Panc1 (cell line): ENCODE measurements around the gene ASPSCR1. TPM values are rescaled to one million over a fixed set of nuclear protein-coding genes. Genes with fewer than 3 reads are reported as not detected.

Experiments used
- ATAC-seq: fragments of 200-7000 bp; cut with Tn5 transposase; 2 replicates; pipeline ENCODE4 v1.9.1; 2020; ENCODE audit warnings: mild to moderate bottlenecking, moderate library complexity
- BruUV-seq: library from RNA; stranded (reverse); fragments of 400-500 nt; replicated peaks from 2 replicates; lab custom pipeline; 2021; lab: Mats Ljungman, UMichigan
- CTCF ChIA-PET: fragments of 300-600 bp; sonication (Branson Sonifier 250); formaldehyde crosslinking; loops from one replicate; lab custom pipeline; 2022; ENCODE audit warnings: antibody characterized with exemption; lab: Charles Lee
- POLR2A ChIA-PET: fragments of 300-600 bp; sonication (Branson Sonifier 250); formaldehyde crosslinking; loops from one replicate; lab custom pipeline; 2022; ENCODE audit warnings: antibody characterized with exemption; lab: Charles Lee
- DNase-seq: peaks from one replicate; pipeline ENCODE4 v3.0.0-alpha.2; 2010; ENCODE audit warnings: low read depth, low spot score
- H3K27ac ChIP-seq: 2 replicates; pipeline ENCODE4 v1.5.1; 2011; ENCODE audit warnings: mild to moderate bottlenecking, low read length, inconsistent platforms
- H3K27me3 ChIP-seq: fragments of 200-500 bp; sonication (Bioruptor generic); 2 replicates; pipeline ENCODE4 v1.6.0; 2014; ENCODE audit warnings: low read length, inconsistent platforms; ENCODE audit not compliant: control insufficient read depth, insufficient read depth
- H3K36me3 ChIP-seq: fragments of 200-500 bp; sonication (Bioruptor generic); 2 replicates; pipeline ENCODE4 v1.5.1; 2014; ENCODE audit warnings: inconsistent platforms, mild to moderate bottlenecking, low read length, moderate library complexity; ENCODE audit not compliant: control insufficient read depth, insufficient read depth
- H3K4me1 ChIP-seq: 2 replicates; pipeline ENCODE4 v1.5.1; 2011; ENCODE audit warnings: inconsistent platforms, mild to moderate bottlenecking, low read length, moderate library complexity; ENCODE audit not compliant: control insufficient read depth, insufficient read depth
- H3K4me3 ChIP-seq, 2 experiments: 2 replicates each; pipeline ENCODE4 v1.5.1; 2011 to 2012; ENCODE audit warnings: low read depth in 2 of 2, low read length in 2 of 2, mild to moderate bottlenecking in 2 of 2, inconsistent platforms in 1 of 2, moderate library complexity in 1 of 2
- H3K9me3 ChIP-seq: fragments of 200-500 bp; sonication (Bioruptor generic); 2 replicates; pipeline ENCODE4 v1.5.1; 2014; ENCODE audit warnings: low read depth, mild to moderate bottlenecking, inconsistent platforms, low read length, moderate library complexity; ENCODE audit not compliant: control insufficient read depth, insufficient read depth
- CTCF ChIP-seq: fragments of 450-650 bp; IDR thresholded peaks from 2 replicates; pipeline ENCODE4 v1.5.1; 2017; ENCODE audit warnings: mild to moderate bottlenecking
- POLR2AphosphoS5 ChIP-seq: IDR thresholded peaks from 2 replicates; pipeline ENCODE4 v1.6.1; 2012; ENCODE audit warnings: mild to moderate bottlenecking, low read depth, low read length, moderate library complexity
- REST ChIP-seq, 2 experiments: IDR thresholded peaks; 2 replicates each; pipeline ENCODE4 v1.6.1; 2011 to 2012; ENCODE audit warnings: low read depth in 2 of 2, control low read depth in 1 of 2, low read length in 1 of 2, mild to moderate bottlenecking in 1 of 2, moderate library complexity in 1 of 2; ENCODE audit not compliant: insufficient read depth in 1 of 2
- SIN3A ChIP-seq: IDR thresholded peaks from 2 replicates; pipeline ENCODE4 v1.6.1; 2012; ENCODE audit warnings: low read depth, mild to moderate bottlenecking, low read length, moderate library complexity, borderline replicate concordance; ENCODE audit not compliant: insufficient read depth
- TCF7L2 ChIP-seq: IDR thresholded peaks from 2 replicates; pipeline ENCODE4 v1.6.1; 2011; ENCODE audit warnings: mild to moderate bottlenecking, low read depth, low read length, inconsistent platforms
- in situ Hi-C: cut with HindIII; loops from 2 replicates; pipeline ENCODE4 v1.10.0; 2016; ENCODE audit warnings: low sequenced_read_pairs, low pct_unique_long_range_greater_than_20kb
- intact Hi-C: fragments of 100-400 bp; cut with micrococcal nuclease; formaldehyde crosslinking; loops from one replicate; pipeline ENCODE4 v1.10.0; 2022; ENCODE audit not compliant: unreplicated experiment
- total RNA-seq: library from RNA; stranded (reverse); gene quantifications from one replicate; pipeline ENCODE4 v1.2.1, GENCODE V29; 2021; ENCODE audit not compliant: unreplicated experiment

ASPSCR1 gene
- total RNA-seq, 1 experiment from 2014 or later: 64.7 TPM

GRCh38 chr17:82018152-82018988 lies 40.9 kb downstream of the ASPSCR1 start:
- TSS peak; percentile 86 for BruUV-seq
- Histone ChIP-seq H3K9me3 (no peaks in the 10 kb centered on the region), H3K36me3 (no peaks in the 10 kb centered on the region; the same call in 1 of the 2 replicates), H3K27me3 (no peaks in the 10 kb centered on the region), H3K4me1 (peaks cover 30% of the 10 kb centered on the region), H3K27ac (0 out of 2 replicates have a peak overlapping the region, but pooled peaks have one; percentile 23), H3K4me3 (no peak overlapping the region)
- ChIA-PET POLR2A (interaction anchor here (0.6 kb wide), 1 partner anchor 18 kb away, joined by 3 read pairs; no protein-coding TSS in a partner anchor), CTCF (interaction anchor here (5.3 kb wide), 1 partner anchor 57 kb away, joined by 37 read pairs; the partner anchor contains the start of gene NOTUM)
- in situ Hi-C loops: no loop called here
- intact Hi-C loops: no loop called here
- ATAC-seq: no peak
- no peak for DNase-seq
- TF ChIP-seq POLR2AphosphoS5 (peak; percentile 31; the same call in 1 of the 2 replicates), REST (IDR thresholded peaks at IDR 0.05; ENCODE audit: insufficient read depth in 1 of 2, low read depth in 2 of 2, low read length in 1 of 2) (no peak), SIN3A (no peak), CTCF (no peak), TCF7L2 (peak; percentile 83)

- in situ Hi-C loops: no loop called here
- POLR2A ChIA-PET: interaction anchor here (0.5 to 0.7 kb wide), 3 partner anchors 17 to 149 kb away, joined by 3 to 4 read pairs (median 3); no protein-coding TSS in a partner anchor
- intact Hi-C loops: no loop called here
These were observed 41.7 kb downstream of the ASPSCR1 start for GRCh38 chr17:82018989-82019689.

More at GRCh38 chr17:82018989-82019689, 41.7 kb downstream of the ASPSCR1 start:
- H3K36me3 ChIP-seq: no peaks in the 10 kb centered on the region; the same call in 1 of the 2 replicates
- CTCF ChIA-PET: interaction anchor here (0.5 to 5.3 kb wide), 4 partner anchors 19 to 58 kb away, joined by 3 to 37 read pairs (median 4); partner anchors contain the start of genes DCXR and NOTUM
- H3K9me3 ChIP-seq: no peaks in the 10 kb centered on the region
- ATAC-seq: no peak
- no TSS peak for BruUV-seq
- DNase-seq: no peak
- H3K27ac ChIP-seq: 0 out of 2 replicates have a peak overlapping the region, but pooled peaks have one; percentile 23
- no peak for TF ChIP-seq CTCF
- no peak for TF ChIP-seq SIN3A
- no peak for TF ChIP-seq POLR2AphosphoS5
- no peak for TF ChIP-seq REST (IDR thresholded peaks at IDR 0.05; ENCODE audit: insufficient read depth in 1 of 2, low read depth in 2 of 2, low read length in 1 of 2)
- no peak for TF ChIP-seq TCF7L2
- H3K4me1 ChIP-seq: peaks cover 35% of the 10 kb centered on the region
- no peaks in the 10 kb centered on the region for H3K27me3 ChIP-seq
- no peak overlapping the region for H3K4me3 ChIP-seq
